GM23338 (cell line): ENCODE data around the gene TCEAL5. TPM values are rescaled to one million over a fixed set of nuclear protein-coding genes. Genes with fewer than 3 reads are reported as not detected.

Source experiments
- ATAC-seq: fragments of 200-7000 bp; cut with Tn5 transposase; 3 replicates; pipeline ENCODE4 v1.9.1; 2020
- DNase-seq: peaks from one replicate; pipeline ENCODE4 v3.0.0-alpha.2; 2015; ENCODE audit warnings: low spot score
- H2AFZ ChIP-seq: fragments of 200-600 bp; sonication (generic); 2 replicates; pipeline ENCODE4 v1.8.0; 2016; ENCODE audit warnings: antibody characterized with exemption, mild to moderate bottlenecking, moderate library complexity
- H3F3A ChIP-seq: fragments of 200-600 bp; sonication (generic); replicated peaks from 2 replicates; pipeline ENCODE4 v1.8.0; 2017; ENCODE audit warnings: antibody characterized with exemption, mixed run types, low read depth
- H3K27ac ChIP-seq: fragments of 200-600 bp; sonication (generic); 2 replicates; pipeline ENCODE4 v1.6.1; 2016; ENCODE audit warnings: low read depth
- H3K27me3 ChIP-seq: fragments of 200-600 bp; sonication (generic); 2 replicates; pipeline ENCODE4 v1.8.0; 2016; ENCODE audit warnings: mild to moderate bottlenecking, mixed run types, moderate library complexity; ENCODE audit not compliant: insufficient read depth
- H3K36me3 ChIP-seq: fragments of 200-600 bp; sonication (generic); 2 replicates; pipeline ENCODE4 v1.8.0; 2016; ENCODE audit warnings: mild to moderate bottlenecking; ENCODE audit not compliant: insufficient read depth
- H3K4me1 ChIP-seq: fragments of 200-600 bp; sonication (generic); 2 replicates; pipeline ENCODE4 v1.8.0; 2016; ENCODE audit warnings: mild to moderate bottlenecking, moderate library complexity; ENCODE audit not compliant: insufficient read depth
- H3K4me2 ChIP-seq: fragments of 200-600 bp; sonication (generic); 2 replicates; pipeline ENCODE4 v1.7.1; 2017; ENCODE audit warnings: mixed run types
- H3K4me3 ChIP-seq: fragments of 200-600 bp; sonication (generic); 2 replicates; pipeline ENCODE4 v1.6.1; 2016; ENCODE audit warnings: mixed run types
- H3K79me2 ChIP-seq: fragments of 200-600 bp; sonication (generic); replicated peaks from 2 replicates; pipeline ENCODE4 v1.8.0; 2017; ENCODE audit warnings: mild to moderate bottlenecking; ENCODE audit not compliant: insufficient read depth
- H3K9me2 ChIP-seq: fragments of 200-600 bp; sonication (generic); 2 replicates; pipeline ENCODE4 v1.8.0; 2017; ENCODE audit not compliant: insufficient read depth
- H4K20me1 ChIP-seq: fragments of 200-600 bp; sonication (generic); replicated peaks from 2 replicates; pipeline ENCODE4 v1.8.0; 2017; ENCODE audit warnings: mild to moderate bottlenecking; ENCODE audit not compliant: insufficient read depth
- H3K27ac Mint-ChIP-seq: 2 replicates; pipeline ENCODE4 v1.8.0; 2020; ENCODE audit warnings: inconsistent platforms, mild to moderate bottlenecking, moderate library complexity, mixed read lengths
- H3K27me3 Mint-ChIP-seq: 3 replicates; pipeline ENCODE4 v1.8.0; 2022; ENCODE audit warnings: low read depth, mild to moderate bottlenecking, moderate library complexity, mixed read lengths, inconsistent platforms; ENCODE audit not compliant: insufficient read depth, poor library complexity
- H3K36me3 Mint-ChIP-seq: 3 replicates; pipeline ENCODE4 v1.8.0; 2021; ENCODE audit warnings: low read depth, mild to moderate bottlenecking, inconsistent platforms, moderate library complexity, mixed read lengths
- H3K4me1 Mint-ChIP-seq: 3 replicates; pipeline ENCODE4 v1.8.0; 2020; ENCODE audit warnings: mild to moderate bottlenecking, inconsistent platforms, mixed read lengths
- H3K4me3 Mint-ChIP-seq: 3 replicates; pipeline ENCODE4 v1.8.0; 2021; ENCODE audit warnings: moderate library complexity, mild to moderate bottlenecking, inconsistent platforms, mixed read lengths
- H3K9me3 Mint-ChIP-seq: 3 replicates; pipeline ENCODE4 v1.8.0; 2020; ENCODE audit warnings: moderate library complexity, mild to moderate bottlenecking, inconsistent platforms, mixed read lengths
- CREB1 ChIP-seq: fragments of 250-450 bp; sonication (Bioruptor Pico); IDR thresholded peaks from 2 replicates; pipeline ENCODE4 v1.5.0; 2020; ENCODE audit warnings: low read depth, mild to moderate bottlenecking, moderate library complexity
- EZH2 ChIP-seq: fragments of 200-600 bp; sonication (generic); IDR thresholded peaks from one replicate; pipeline ENCODE4 v1.8.0; 2017; ENCODE audit warnings: antibody characterized with exemption, mild to moderate bottlenecking, low read depth; ENCODE audit not compliant: unreplicated experiment
- EZH2phosphoT487 ChIP-seq: fragments of 200-600 bp; sonication (generic); IDR thresholded peaks from one replicate; pipeline ENCODE4 v1.8.1; 2018; ENCODE audit warnings: antibody characterized with exemption; ENCODE audit not compliant: unreplicated experiment
- JUNB ChIP-seq: IDR thresholded peaks from one replicate; pipeline ENCODE4 v1.6.1; 2016; ENCODE audit warnings: antibody characterized with exemption; ENCODE audit not compliant: unreplicated experiment
- NANOG ChIP-seq: IDR thresholded peaks from 2 replicates; pipeline ENCODE4 v1.6.1; 2016; ENCODE audit warnings: antibody characterized with exemption, borderline replicate concordance
- POLR2AphosphoS5 ChIP-seq: IDR thresholded peaks from 2 replicates; pipeline ENCODE4 v1.6.1; 2016; ENCODE audit warnings: antibody characterized with exemption, low read depth
- STAT1 ChIP-seq: IDR thresholded peaks from one replicate; pipeline ENCODE4 v1.6.1; 2016; ENCODE audit warnings: antibody characterized with exemption; ENCODE audit not compliant: unreplicated experiment
- ZNF114 ChIP-seq: fragments of 250-450 bp; sonication (Bioruptor Pico); IDR thresholded peaks from 2 replicates; pipeline ENCODE4 v1.5.0; 2020; ENCODE audit warnings: mild to moderate bottlenecking, moderate library complexity
- ZNF331 ChIP-seq: fragments of 250-450 bp; sonication (Bioruptor Pico); IDR thresholded peaks from 2 replicates; pipeline ENCODE4 v1.5.0; 2020; ENCODE audit warnings: low read depth, mild to moderate bottlenecking, moderate library complexity
- polyA plus RNA-seq: library from polyadenylated mRNA; unstranded; fragments of >200 nt; fragmentation: Nextera tagmentation; extraction: Ambion mirVana; gene quantifications from 2 replicates; pipeline ENCODE4 v1.2.1, GENCODE V29; 2016
- total RNA-seq: library from RNA; depleted of rRNA; stranded (reverse); fragments of >200 nt; shearing (Covaris generic); gene quantifications from 2 replicates; pipeline ENCODE4 v1.2.3, GENCODE V29; 2014
- TF ChIP-seq, protein P1 (sequence below), 2 experiments: fragments of 200-600 bp in 1 of 2; sonication (generic) in 1 of 2; conservative IDR thresholded peaks; 2 replicates each; pipeline versions ENCODE4 v1.5.1 to v1.6.1; 2016 to 2017; ENCODE audit warnings: antibody characterized with exemption in 2 of 2, low read depth in 2 of 2, mild to moderate bottlenecking in 2 of 2, moderate library complexity in 1 of 2
- TF ChIP-seq, protein P2 (sequence below): fragments of 250-450 bp; sonication (Bioruptor Pico); IDR thresholded peaks from 2 replicates; pipeline ENCODE4 v1.5.0; 2020; ENCODE audit warnings: mild to moderate bottlenecking, moderate library complexity
- TF ChIP-seq, protein P3 (sequence below): IDR thresholded peaks from one replicate; pipeline ENCODE4 v1.6.1; 2018; ENCODE audit warnings: antibody characterized with exemption; ENCODE audit not compliant: unreplicated experiment
- TF ChIP-seq, protein P4 (sequence below): IDR thresholded peaks from 2 replicates; pipeline ENCODE4 v1.6.1; 2016; ENCODE audit warnings: antibody characterized with exemption

The TCEAL5 gene
- total and polyA plus RNA-seq, 2 experiments from 2014 or later = 1.8 to 22.4 TPM

DNA sequence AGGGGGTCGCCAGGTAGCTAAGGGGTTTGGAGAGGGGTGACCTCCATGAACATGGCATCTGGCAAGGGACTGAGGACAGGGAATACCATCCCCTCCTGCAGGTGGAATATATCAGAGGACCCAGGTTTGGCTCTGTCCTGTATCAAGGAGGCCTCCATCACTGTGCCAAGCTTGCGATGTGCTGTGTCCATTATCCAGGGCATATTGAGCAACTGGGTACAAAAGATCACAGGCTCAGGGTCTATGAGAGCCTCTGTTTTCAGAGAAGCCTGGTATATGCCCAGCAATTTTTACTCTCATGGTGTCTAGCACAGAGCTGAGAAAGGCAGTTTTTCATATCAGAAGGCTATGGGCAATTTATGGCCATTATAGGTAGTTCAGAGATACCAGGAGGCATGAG is 16.6 kb upstream of the TCEAL5 start:
- no peak overlapping the region for H3K4me2 ChIP-seq
- H3K27ac ChIP-seq = no peak overlapping the region
- Mint-ChIP-seq H3K27me3 (peaks cover 13% of the 10 kb centered on the region), H3K9me3 (no peaks in the 10 kb centered on the region), H3K4me3 (no peak overlapping the region), H3K4me1 (peaks cover 18% of the 10 kb centered on the region), H3K36me3 (no peaks in the 10 kb centered on the region), H3K27ac (no peak overlapping the region)
- no peaks in the 10 kb centered on the region for H3K36me3 ChIP-seq
- H2AFZ ChIP-seq = no peak overlapping the region
- H4K20me1 ChIP-seq = no peaks in the 10 kb centered on the region
- ATAC-seq (no peak), DNase-seq (no peak)
- peaks cover 21% of the 10 kb centered on the region for H3K4me1 ChIP-seq
- H3F3A ChIP-seq = no peaks in the 10 kb centered on the region
- no peak overlapping the region for H3K4me3 ChIP-seq
- peaks cover 32% of the 10 kb centered on the region for H3K27me3 ChIP-seq
- TF ChIP-seq, protein P1, sequence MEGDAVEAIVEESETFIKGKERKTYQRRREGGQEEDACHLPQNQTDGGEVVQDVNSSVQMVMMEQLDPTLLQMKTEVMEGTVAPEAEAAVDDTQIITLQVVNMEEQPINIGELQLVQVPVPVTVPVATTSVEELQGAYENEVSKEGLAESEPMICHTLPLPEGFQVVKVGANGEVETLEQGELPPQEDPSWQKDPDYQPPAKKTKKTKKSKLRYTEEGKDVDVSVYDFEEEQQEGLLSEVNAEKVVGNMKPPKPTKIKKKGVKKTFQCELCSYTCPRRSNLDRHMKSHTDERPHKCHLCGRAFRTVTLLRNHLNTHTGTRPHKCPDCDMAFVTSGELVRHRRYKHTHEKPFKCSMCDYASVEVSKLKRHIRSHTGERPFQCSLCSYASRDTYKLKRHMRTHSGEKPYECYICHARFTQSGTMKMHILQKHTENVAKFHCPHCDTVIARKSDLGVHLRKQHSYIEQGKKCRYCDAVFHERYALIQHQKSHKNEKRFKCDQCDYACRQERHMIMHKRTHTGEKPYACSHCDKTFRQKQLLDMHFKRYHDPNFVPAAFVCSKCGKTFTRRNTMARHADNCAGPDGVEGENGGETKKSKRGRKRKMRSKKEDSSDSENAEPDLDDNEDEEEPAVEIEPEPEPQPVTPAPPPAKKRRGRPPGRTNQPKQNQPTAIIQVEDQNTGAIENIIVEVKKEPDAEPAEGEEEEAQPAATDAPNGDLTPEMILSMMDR (conservative IDR thresholded peaks at IDR 0.05; ENCODE audit: low read depth in 2 of 2) = no peak
- TF ChIP-seq STAT1 (no peak), ZNF331 (CRISPR knock-in tag) (no peak), ZNF114 (CRISPR knock-in tag) (no peak), CREB1 (CRISPR knock-in tag) (no peak), EZH2phosphoT487 (no peak), NANOG (no peak), JUNB (no peak), EZH2 (no peak), POLR2AphosphoS5 (no peak)
- TF ChIP-seq, protein P2, sequence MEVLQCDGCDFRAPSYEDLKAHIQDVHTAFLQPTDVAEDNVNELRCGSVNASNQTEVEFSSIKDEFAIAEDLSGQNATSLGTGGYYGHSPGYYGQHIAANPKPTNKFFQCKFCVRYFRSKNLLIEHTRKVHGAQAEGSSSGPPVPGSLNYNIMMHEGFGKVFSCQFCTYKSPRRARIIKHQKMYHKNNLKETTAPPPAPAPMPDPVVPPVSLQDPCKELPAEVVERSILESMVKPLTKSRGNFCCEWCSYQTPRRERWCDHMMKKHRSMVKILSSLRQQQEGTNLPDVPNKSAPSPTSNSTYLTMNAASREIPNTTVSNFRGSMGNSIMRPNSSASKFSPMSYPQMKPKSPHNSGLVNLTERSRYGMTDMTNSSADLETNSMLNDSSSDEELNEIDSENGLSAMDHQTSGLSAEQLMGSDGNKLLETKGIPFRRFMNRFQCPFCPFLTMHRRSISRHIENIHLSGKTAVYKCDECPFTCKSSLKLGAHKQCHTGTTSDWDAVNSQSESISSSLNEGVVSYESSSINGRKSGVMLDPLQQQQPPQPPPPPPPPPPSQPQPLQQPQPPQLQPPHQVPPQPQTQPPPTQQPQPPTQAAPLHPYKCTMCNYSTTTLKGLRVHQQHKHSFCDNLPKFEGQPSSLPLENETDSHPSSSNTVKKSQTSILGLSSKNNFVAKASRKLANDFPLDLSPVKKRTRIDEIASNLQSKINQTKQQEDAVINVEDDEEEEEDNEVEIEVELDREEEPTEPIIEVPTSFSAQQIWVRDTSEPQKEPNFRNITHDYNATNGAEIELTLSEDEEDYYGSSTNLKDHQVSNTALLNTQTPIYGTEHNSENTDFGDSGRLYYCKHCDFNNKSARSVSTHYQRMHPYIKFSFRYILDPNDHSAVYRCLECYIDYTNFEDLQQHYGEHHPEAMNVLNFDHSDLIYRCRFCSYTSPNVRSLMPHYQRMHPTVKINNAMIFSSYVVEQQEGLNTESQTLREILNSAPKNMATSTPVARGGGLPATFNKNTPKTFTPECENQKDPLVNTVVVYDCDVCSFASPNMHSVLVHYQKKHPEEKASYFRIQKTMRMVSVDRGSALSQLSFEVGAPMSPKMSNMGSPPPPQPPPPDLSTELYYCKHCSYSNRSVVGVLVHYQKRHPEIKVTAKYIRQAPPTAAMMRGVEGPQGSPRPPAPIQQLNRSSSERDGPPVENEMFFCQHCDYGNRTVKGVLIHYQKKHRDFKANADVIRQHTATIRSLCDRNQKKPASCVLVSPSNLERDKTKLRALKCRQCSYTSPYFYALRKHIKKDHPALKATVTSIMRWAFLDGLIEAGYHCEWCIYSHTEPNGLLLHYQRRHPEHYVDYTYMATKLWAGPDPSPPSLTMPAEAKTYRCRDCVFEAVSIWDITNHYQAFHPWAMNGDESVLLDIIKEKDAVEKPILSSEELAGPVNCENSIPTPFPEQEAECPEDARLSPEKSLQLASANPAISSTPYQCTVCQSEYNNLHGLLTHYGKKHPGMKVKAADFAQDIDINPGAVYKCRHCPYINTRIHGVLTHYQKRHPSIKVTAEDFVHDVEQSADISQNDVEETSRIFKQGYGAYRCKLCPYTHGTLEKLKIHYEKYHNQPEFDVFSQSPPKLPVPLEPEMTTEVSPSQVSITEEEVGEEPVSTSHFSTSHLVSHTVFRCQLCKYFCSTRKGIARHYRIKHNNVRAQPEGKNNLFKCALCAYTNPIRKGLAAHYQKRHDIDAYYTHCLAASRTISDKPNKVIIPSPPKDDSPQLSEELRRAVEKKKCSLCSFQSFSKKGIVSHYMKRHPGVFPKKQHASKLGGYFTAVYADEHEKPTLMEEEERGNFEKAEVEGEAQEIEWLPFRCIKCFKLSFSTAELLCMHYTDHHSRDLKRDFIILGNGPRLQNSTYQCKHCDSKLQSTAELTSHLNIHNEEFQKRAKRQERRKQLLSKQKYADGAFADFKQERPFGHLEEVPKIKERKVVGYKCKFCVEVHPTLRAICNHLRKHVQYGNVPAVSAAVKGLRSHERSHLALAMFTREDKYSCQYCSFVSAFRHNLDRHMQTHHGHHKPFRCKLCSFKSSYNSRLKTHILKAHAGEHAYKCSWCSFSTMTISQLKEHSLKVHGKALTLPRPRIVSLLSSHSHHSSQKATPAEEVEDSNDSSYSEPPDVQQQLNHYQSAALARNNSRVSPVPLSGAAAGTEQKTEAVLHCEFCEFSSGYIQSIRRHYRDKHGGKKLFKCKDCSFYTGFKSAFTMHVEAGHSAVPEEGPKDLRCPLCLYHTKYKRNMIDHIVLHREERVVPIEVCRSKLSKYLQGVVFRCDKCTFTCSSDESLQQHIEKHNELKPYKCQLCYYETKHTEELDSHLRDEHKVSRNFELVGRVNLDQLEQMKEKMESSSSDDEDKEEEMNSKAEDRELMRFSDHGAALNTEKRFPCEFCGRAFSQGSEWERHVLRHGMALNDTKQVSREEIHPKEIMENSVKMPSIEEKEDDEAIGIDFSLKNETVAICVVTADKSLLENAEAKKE (CRISPR knock-in tag) = no peak
- TF ChIP-seq, protein P3, sequence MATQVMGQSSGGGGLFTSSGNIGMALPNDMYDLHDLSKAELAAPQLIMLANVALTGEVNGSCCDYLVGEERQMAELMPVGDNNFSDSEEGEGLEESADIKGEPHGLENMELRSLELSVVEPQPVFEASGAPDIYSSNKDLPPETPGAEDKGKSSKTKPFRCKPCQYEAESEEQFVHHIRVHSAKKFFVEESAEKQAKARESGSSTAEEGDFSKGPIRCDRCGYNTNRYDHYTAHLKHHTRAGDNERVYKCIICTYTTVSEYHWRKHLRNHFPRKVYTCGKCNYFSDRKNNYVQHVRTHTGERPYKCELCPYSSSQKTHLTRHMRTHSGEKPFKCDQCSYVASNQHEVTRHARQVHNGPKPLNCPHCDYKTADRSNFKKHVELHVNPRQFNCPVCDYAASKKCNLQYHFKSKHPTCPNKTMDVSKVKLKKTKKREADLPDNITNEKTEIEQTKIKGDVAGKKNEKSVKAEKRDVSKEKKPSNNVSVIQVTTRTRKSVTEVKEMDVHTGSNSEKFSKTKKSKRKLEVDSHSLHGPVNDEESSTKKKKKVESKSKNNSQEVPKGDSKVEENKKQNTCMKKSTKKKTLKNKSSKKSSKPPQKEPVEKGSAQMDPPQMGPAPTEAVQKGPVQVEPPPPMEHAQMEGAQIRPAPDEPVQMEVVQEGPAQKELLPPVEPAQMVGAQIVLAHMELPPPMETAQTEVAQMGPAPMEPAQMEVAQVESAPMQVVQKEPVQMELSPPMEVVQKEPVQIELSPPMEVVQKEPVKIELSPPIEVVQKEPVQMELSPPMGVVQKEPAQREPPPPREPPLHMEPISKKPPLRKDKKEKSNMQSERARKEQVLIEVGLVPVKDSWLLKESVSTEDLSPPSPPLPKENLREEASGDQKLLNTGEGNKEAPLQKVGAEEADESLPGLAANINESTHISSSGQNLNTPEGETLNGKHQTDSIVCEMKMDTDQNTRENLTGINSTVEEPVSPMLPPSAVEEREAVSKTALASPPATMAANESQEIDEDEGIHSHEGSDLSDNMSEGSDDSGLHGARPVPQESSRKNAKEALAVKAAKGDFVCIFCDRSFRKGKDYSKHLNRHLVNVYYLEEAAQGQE = no peak
- TF ChIP-seq, protein P4, sequence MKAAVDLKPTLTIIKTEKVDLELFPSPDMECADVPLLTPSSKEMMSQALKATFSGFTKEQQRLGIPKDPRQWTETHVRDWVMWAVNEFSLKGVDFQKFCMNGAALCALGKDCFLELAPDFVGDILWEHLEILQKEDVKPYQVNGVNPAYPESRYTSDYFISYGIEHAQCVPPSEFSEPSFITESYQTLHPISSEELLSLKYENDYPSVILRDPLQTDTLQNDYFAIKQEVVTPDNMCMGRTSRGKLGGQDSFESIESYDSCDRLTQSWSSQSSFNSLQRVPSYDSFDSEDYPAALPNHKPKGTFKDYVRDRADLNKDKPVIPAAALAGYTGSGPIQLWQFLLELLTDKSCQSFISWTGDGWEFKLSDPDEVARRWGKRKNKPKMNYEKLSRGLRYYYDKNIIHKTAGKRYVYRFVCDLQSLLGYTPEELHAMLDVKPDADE = no peak
- H3K9me2 ChIP-seq = no peaks in the 10 kb centered on the region
- H3K79me2 ChIP-seq = no peaks in the 10 kb centered on the region
